Lower leg skin (tissue), 4 donors: Measurements from ENCODE around the gene ASXL2. TPM values are rescaled to one million over a fixed set of nuclear protein-coding genes. Genes with fewer than 3 reads are reported as not detected.
"Not testable (repeated sequence)": the region's sequence is repeated elsewhere in the genome, so short reads cannot be mapped to it uniquely, and the experiment has no call there.

Experiments used
- DNase-seq, 2 donors: peaks; one replicate each; pipeline ENCODE4 v3.0.0-alpha.2; 2019; ENCODE audit warnings: low spot score in 2 of 2
- H3K4me3 ChIP-seq: fragments of 200-600 bp; sonication (generic); 2 replicates; pipeline ENCODE4 v1.5.1; 2017; ENCODE audit warnings: mild to moderate bottlenecking, low read depth; ENCODE audit not compliant: poor library complexity, severe bottlenecking
- CTCF ChIP-seq, 3 donors: fragments of 450-650 bp; IDR thresholded peaks; one replicate each; pipeline ENCODE4 v1.5.1; 2016; ENCODE audit warnings: antibody characterized with exemption in 3 of 3, mild to moderate bottlenecking in 3 of 3, moderate library complexity in 2 of 3
- POLR2A ChIP-seq, 2 donors: fragments of 450-650 bp; IDR thresholded peaks; one replicate each; pipeline ENCODE4 v1.6.1; 2016 to 2017; ENCODE audit warnings: antibody characterized with exemption in 2 of 2, mild to moderate bottlenecking in 1 of 2, moderate library complexity in 1 of 2
- WGBS, 2 donors: methylation state at CpG; one replicate each; pipeline ENCODE4 v1.1.5; 2018; 5-methylcytosine and 5-hydroxymethylcytosine counted together
- intact Hi-C: fragments of 100-400 bp; cut with DNase I; formaldehyde crosslinking; loops from one replicate; pipeline ENCODE4 v1.15.0; 2023; ENCODE audit warnings: low total_unique reads
- total RNA-seq, 4 donors: library from RNA; depleted of rRNA; stranded (reverse); fragments of >200 nt; gene quantifications; one replicate each; pipeline ENCODE4 v1.1.0, GENCODE V29; 2016

The ASXL2 gene
- total RNA-seq, 4 donors from 2014 or later = 15.1 to 21.4 (median 20.0) TPM

- DNase-seq, H3K4me3 ChIP-seq, intact Hi-C loops: not testable (repeated sequence)
- 95 to 96% methylated on average over 12 to 27 of the region's 33 CpGs for WGBS, 2 donors
Measured at GRCh38 chr2:25915411-25915810, 37.1 kb upstream of the ASXL2 start.

- H3K4me3 ChIP-seq, intact Hi-C loops, DNase-seq: not testable (repeated sequence)
- WGBS, 2 donors = 84 to 88% methylated on average over 9 of the region's 9 CpGs
Measured at GRCh38 chr2:25913696-25913973, 35.3 kb upstream of the ASXL2 start.

- 20 to 26% methylated on average over 10 of the region's 10 CpGs for WGBS, 2 donors
- DNase-seq = no peak
- TF ChIP-seq POLR2A (IDR thresholded peaks at IDR 0.05) (no peak), CTCF (IDR thresholded peaks at IDR 0.05) (no peak)
- intact Hi-C loops = no loop called here
- H3K4me3 ChIP-seq = no peak overlapping the region
Measured at GRCh38 chr2:25912851-25913695, 34.8 kb upstream of the ASXL2 start.

- intact Hi-C loops, DNase-seq, H3K4me3 ChIP-seq: not testable (repeated sequence)
- WGBS, 2 donors = 62 to 84% methylated on average over 4 to 5 of the region's 5 CpGs
Measured at GRCh38 chr2:25909574-25909973, 31.3 kb upstream of the ASXL2 start.

- intact Hi-C loops = no loop called here
- WGBS, 2 donors = 70 to 90% methylated on average over 2 of the region's 2 CpGs
- H3K4me3 ChIP-seq = no peak overlapping the region
- DNase-seq = no peak
- TF ChIP-seq CTCF (IDR thresholded peaks at IDR 0.05) = no peak
- TF ChIP-seq POLR2A (IDR thresholded peaks at IDR 0.05) = no peak
Measured at GRCh38 chr2:25905126-25905525, 26.8 kb upstream of the ASXL2 start.

GRCh38 chr2:25903216-25903776, 25.0 kb upstream of the ASXL2 start:
- H3K4me3 ChIP-seq = no peak overlapping the region
- WGBS, 2 donors = 84 to 88% methylated on average over 5 of the region's 5 CpGs
- intact Hi-C loops = no loop called here
- no peak for DNase-seq
- no peak for TF ChIP-seq POLR2A (IDR thresholded peaks at IDR 0.05)
- no peak for TF ChIP-seq CTCF (IDR thresholded peaks at IDR 0.05)

- WGBS, 2 donors = 59 to 62% methylated on average over 11 of the region's 11 CpGs
- TF ChIP-seq POLR2A (IDR thresholded peaks at IDR 0.05) = no peak
- TF ChIP-seq CTCF (IDR thresholded peaks at IDR 0.05) = no peak
- intact Hi-C loops = no loop called here
- no peak overlapping the region for H3K4me3 ChIP-seq
- DNase-seq = no peak
Measured at GRCh38 chr2:25899404-25899970, 21.2 kb upstream of the ASXL2 start.
